CD4-positive, alpha-beta T cell treated with Interferon gamma for 1 hour (primary cell): ENCODE results near the gene NLRC5.

ENCODE experiments used
- DNase-seq: peaks from one replicate; pipeline ENCODE4 v3.0.0-alpha.2; 2020

Gene NLRC5, protein sequence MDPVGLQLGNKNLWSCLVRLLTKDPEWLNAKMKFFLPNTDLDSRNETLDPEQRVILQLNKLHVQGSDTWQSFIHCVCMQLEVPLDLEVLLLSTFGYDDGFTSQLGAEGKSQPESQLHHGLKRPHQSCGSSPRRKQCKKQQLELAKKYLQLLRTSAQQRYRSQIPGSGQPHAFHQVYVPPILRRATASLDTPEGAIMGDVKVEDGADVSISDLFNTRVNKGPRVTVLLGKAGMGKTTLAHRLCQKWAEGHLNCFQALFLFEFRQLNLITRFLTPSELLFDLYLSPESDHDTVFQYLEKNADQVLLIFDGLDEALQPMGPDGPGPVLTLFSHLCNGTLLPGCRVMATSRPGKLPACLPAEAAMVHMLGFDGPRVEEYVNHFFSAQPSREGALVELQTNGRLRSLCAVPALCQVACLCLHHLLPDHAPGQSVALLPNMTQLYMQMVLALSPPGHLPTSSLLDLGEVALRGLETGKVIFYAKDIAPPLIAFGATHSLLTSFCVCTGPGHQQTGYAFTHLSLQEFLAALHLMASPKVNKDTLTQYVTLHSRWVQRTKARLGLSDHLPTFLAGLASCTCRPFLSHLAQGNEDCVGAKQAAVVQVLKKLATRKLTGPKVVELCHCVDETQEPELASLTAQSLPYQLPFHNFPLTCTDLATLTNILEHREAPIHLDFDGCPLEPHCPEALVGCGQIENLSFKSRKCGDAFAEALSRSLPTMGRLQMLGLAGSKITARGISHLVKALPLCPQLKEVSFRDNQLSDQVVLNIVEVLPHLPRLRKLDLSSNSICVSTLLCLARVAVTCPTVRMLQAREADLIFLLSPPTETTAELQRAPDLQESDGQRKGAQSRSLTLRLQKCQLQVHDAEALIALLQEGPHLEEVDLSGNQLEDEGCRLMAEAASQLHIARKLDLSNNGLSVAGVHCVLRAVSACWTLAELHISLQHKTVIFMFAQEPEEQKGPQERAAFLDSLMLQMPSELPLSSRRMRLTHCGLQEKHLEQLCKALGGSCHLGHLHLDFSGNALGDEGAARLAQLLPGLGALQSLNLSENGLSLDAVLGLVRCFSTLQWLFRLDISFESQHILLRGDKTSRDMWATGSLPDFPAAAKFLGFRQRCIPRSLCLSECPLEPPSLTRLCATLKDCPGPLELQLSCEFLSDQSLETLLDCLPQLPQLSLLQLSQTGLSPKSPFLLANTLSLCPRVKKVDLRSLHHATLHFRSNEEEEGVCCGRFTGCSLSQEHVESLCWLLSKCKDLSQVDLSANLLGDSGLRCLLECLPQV (N-terminal part only)

DNA sequence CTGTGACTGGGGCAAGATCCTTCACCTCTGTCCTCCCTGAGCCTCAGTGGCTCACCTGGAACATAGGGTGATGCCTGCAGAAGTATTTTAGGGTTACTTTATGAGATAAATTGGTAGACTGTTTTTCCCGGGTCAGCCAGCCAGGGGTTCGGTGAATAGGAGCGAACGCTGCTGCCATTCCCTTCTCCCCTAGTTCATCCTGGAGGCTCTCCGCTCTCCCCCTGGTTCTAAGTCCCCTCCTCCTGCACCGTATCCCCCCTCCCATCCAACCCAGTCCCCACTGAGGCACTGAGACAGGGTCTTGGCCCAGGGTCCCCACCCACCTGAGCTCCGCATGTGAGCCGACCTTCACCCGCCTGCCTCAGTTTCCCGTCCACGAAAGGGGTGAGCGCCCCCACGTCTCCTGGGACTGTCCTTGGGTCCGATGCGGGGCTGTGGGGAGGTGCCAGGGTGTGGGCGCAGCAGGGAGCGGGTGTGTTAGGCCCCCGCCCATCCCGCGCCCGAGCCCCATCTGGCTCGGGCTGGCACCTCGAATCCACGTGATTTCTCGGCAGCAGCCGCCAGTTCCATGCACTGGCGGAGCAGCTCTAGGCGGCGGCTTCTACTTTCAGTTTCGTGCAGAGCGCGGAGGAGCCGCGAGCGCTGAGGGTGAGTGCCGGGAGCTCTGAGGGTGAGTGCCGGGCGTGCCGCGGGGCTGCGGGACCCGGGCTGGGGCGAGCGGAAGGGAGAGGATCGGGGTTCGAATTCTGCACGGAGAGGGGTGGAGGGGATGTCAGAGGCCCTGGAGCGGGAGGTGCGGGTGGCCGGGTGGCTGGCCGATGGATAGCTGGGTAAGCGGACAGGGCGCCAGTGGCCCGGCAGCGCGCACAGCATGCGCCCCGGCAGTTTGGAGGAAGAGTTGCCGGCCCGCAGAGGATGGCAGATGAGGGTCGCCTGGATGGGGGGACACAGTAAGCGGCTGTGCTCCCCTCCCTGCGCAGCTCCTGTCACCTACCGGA lies at the start of gene NLRC5:
Gene NLRC5 (plus strand): TSS at position 610 of the 998 bp plus-strand sequence. CDS start 31,156 bp downstream, outside the sequence.
- peak; percentile 96 for DNase-seq

GRCh38 chr16:56939801-56940200 lies 49.6 kb upstream of the NLRC5 start:
- no peak for DNase-seq

- no peak for DNase-seq
Measured at GRCh38 chr16:56941092-56941491, 48.3 kb upstream of the NLRC5 start.

DNA sequence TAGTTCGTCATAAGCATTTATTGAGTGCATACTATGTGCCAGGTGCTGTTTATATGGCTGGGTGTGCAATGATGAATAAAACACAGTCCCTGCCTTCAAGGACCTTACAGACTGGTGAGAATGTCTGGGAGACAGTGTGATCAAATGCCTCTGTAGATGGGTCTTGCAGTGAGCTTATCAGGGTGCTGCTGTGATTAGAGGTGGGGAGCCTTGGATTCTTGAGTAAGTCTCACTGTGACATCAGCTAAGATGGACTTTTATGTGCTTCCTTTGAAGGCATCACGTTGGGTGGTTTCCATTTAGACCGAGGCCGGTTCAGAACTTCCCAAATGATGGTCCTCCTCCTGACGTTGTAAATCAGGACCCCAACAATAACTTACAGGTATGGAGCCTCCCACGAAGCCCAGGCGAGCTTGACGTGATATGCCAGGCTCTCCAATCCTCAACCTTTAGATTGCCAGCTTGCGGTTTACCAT lies 47.5 kb upstream of the NLRC5 start:
- DNase-seq: no peak

DNA sequence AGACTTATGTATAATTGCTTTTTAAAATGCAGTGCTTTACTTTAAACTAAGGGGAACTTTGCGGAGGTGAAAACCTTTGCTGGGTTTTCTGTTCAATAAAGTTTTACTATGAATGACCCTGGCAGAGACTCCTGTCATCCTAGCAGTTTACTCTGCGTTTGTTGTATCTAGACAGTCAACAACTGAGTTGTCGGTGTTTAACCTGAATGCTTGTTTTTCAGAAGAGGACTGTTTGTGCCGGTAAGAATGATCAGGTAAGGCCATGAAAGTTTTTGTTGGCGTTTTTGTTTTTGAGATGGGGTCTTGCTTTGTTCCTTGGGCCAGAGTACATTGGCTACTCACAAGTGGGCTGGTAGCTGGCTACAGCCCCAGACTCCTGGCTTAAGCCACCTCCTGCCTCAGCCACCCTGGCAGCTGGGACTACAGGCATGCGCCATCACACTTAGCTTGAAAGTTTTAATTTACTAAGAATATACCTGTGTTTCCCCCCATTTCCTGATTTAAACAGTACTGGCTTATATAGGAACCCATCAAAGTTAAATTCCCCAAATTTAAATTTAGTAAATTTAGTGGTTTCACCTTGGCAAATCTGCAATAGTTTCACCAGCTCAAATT lies 45.5 kb upstream of the NLRC5 start:
- DNase-seq: no peak

- DNase-seq: no peak
Measured at GRCh38 chr16:56944954-56945839, 44.2 kb upstream of the NLRC5 start.

DNA sequence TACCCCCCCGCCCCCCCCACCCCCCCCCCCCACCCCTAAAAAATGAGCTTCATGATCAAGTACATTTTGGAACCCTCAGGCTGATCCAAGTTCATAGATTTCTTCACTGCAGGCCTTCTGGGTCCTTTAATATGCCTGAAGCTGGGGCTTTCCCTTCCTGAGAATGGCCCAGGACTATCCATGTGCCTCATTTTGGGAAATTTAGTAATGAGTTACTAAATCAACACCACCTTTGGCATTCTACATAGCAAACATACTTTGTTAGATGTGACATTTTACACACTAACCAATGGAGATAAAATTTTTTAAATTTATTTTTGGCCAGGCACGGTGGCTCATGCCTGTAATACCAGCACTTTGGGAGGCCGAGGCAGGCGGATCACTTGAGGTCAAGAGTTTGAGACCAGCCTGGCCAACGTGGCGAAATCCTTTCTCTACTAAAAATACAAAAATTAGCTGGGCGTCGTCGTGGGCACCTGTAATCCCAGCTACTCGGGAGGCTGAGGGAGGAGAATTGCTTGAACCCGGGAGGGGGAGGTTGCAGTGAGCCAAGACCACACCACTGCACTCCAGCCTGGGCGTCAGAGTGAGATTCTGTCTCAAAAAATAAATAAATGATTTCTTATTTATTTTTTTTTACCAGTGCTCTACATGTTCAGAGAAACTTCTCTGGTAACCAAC lies 43.4 kb upstream of the NLRC5 start:
- no peak for DNase-seq

DNA sequence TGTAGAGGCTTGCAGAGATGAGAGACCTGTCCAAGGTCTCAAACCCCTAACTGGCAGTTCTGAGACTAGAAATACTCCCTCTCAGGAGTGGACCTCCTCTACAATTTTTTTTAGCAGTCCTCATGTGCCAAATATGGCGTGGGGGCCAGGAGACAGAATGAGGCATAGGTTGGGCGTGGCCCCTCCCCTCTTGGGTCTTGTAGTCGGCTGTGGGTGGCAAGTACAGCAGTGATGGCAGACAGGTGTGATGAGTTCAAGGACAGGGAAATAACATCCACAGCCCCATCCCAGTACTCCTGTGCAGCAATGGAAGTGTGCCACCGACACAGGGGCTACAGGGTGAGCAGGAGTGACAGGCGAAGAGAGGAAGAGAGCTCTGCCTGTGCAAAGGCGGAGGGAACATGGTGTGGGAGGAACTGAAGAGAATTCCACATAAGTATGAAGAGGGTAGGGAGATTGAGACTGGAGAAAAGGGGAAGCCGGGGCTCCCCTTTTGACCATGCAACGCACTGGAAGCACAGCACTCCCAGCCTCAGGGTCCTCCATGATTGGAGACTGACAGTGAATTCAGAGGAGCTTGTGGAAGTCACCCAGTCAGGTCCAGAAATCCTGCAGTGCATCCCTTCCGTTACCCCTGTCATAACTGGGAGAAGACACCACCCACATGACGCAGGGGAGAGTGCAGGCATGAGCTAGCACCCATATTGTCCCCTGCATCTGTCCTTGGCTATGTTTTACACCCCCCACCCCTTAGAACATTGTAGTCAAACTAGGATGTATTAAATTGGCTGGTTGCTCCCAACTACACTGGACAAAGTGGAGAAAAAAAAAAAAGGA lies 42.4 kb upstream of the NLRC5 start:
- no peak for DNase-seq

- no peak for DNase-seq
Measured at GRCh38 chr16:56947604-56947995, 41.8 kb upstream of the NLRC5 start.

DNA sequence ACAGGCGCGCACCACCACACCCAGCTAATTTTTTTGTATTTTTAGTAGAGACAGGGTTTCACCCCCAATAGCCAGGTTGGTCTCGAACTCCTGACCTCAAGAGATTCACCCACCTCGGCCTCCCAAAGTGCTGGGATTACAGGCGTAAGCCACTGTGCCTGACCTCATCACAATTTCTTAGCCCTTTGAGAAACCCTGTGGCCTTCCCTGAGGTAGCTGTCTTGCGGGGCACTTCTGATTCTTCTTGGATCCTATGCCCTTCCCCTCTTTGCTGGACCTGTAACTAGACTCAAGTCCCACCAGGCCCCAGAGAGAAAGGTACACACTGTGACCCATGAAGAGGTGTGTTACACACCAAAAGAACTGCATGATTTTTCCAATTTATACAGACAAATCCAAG lies 41.1 kb upstream of the NLRC5 start:
- DNase-seq: no peak

DNA sequence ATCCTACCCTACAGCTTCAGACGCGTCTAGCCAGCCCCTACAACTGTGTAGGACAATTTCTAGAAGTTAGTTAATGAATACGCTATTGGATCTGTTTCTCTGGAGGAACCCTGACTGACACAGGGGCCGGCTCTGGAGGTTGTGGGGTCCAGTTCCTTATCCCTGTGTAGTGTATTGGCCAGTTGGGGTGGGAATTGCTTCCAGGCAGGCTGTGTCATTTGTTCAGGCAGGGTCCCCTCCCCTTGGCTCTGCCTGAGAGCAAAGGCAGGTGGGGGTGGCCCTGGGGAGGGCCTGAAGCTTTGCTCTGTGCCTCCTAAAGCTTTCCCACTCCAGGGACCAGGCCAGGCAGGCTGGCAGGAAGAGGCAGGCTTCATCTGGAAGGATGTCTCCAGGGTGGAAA lies 39.3 kb upstream of the NLRC5 start:
- no peak for DNase-seq

DNA sequence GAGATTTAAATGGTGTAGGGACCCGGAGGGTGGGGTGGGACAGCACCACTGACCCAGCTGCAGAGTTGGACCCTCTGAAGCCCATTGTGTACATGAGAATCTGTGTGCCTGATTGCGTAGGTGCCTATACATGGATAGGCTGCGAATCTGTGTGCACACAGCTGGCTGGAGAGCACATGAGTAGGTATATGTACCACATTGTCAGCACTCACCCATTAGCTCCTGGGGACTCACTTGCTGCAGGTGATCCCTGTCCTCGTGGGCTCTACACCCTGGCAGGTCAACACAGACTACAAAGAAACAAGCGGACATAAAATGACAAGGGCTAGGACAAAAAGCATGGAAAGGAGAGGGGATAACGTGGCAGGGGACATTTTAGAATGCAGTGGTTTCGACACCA lies 38.9 kb upstream of the NLRC5 start:
- no peak for DNase-seq

DNA sequence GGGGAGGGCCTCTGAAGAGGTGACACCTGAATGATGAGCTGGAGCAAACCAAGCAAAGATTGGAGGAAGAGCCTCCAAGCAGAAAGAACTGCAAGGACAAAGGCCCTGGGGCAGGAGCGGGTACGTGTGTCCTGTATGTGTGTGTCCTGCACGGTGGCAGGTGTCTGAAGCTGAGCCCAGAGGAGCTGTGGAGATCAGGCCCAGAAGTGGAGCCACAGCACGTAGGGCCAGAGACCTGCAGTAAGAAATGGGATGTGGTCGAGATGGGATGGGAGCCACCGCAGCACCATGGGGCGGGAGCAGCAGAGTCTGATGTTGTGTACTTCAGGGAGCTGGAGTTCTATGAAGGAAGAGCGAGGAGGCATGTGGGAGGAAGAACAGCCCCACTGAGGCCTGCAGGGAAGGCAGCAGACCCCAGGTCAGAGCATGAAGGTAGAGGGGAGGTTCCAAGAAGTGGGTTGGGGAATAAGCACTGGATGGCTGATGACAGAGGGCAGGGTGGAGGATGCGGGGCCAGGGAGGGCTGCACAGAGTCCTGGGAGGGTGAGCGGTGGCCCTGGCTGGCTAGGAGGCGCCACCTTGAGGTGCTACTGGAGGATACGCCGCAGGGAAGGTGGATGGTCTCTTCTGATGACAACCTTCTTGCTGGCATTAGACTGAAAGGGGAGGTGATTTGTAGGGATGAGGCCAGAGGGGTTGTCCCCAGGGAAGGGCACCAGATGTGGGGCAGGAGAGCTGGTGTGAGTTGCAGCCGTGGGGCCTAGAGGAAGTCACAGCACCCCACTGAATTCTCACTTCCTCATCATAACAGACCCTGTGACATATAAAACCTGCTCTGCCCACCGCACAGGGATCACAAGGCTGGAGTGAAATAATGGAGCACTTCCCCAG lies 38.2 kb upstream of the NLRC5 start:
- DNase-seq: peak; percentile 58

DNA sequence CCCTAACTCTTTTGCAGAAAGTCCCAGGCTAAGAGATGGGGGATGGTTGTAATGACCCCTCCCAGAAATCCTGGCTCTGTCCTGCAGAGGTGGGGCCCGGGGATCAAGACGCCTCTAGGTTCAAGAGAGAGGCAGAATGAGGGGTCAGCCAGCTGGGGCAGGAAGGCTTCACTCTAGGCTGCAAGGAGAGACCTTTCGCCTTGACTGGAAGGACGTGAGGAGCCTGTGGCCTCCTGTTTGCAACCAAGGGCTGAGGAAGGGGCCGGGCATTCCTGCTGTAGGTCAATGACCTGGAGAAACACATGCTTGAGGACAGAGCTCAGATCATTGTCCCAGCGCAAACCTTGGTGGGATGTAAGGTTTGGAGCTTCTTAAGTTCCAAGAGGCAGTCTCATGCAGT lies 36.4 kb upstream of the NLRC5 start:
- no peak for DNase-seq

DNA sequence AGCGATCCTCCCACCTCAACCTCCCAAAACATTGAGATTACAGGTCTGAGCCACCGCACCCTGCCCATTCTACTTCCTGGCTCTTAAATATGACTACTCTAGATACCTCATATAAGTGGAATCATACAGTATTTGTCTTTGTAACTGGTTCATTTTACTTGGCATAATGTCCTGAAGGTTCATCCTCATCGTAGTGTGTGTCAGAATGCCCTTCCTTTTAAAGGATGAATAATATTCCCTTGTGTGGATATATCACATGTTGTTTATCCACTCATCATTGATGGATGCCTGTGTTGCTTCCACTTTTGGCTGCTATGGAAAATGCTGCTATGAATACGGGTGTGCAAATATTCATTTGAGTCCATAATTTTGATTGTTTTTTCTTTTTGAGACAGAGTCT lies 33.3 kb upstream of the NLRC5 start:
- DNase-seq: no peak

GRCh38 chr16:56956756-56957155 lies 32.6 kb upstream of the NLRC5 start:
- DNase-seq: no peak

DNA sequence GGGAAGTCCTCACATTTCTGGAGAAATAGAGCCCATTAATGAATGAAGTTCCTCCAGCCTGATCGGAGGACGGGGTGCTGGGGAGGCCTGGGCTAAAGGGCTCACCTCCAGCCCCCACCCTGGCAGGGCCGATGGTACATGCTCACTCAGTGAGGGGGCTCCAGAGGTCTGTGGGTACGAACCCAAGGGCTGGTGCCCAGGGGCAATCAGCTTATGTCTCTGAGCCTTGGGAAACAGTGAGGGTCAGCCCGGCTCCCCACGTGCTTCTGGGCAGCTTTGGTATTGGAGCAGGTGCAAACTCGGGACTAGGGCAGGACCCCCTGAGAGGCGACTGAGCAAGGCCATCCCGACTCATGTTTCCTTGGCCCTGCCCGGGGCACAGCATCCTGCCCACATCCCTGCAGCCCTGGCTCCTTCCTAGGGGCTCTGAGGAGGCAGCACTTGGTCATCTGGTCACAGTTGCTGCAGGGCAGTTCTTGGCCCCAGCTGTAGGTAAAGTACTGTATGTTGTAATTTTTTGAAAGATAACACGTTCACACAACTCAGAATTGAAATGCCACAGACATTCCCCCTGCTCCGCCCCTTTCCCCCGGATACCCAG lies 28.6 kb upstream of the NLRC5 start:
- DNase-seq: no peak
